Urinary bladder (tissue), 4 donors: ENCODE results near the gene FKBP5. TPM values are rescaled to one million over a fixed set of nuclear protein-coding genes. Genes with fewer than 3 reads are reported as not detected.
A peak's percentile ranks its signal among the peaks of the same experiment; 100 is the strongest.
"Not testable (repeated sequence)": the region's sequence is repeated elsewhere in the genome, so short reads cannot be mapped to it uniquely, and the experiment has no call there.

Source experiments
- DNase-seq: peaks from one replicate; pipeline ENCODE4 v3.0.0-alpha.2; 2015; ENCODE audit errors: extremely low spot score
- H3K27ac ChIP-seq: one replicate; pipeline ENCODE4 v1.5.1; 2013; ENCODE audit warnings: low read depth, mild to moderate bottlenecking, moderate library complexity
- H3K36me3 ChIP-seq: one replicate; pipeline ENCODE4 v1.6.1; 2013; ENCODE audit warnings: mild to moderate bottlenecking, moderate library complexity; ENCODE audit not compliant: insufficient read depth
- H3K4me1 ChIP-seq: one replicate; pipeline ENCODE4 v1.6.1; 2013; ENCODE audit warnings: mild to moderate bottlenecking, moderate library complexity; ENCODE audit not compliant: insufficient read depth
- H3K4me3 ChIP-seq: one replicate; pipeline ENCODE4 v1.5.1; 2013; ENCODE audit warnings: low read depth, low read length
- WGBS: extraction: QIAGEN DNeasy Blood & Tissue Kit; methylation state at CpG from one replicate; pipeline ENCODE4 v1.1.7; 2013; 5-methylcytosine and 5-hydroxymethylcytosine counted together
- polyA plus RNA-seq: library from polyadenylated mRNA; stranded (reverse); fragments of 200-250 nt; gene quantifications from one replicate; pipeline ENCODE4 v1.2.3, GENCODE V29; 2013
- total RNA-seq: library from RNA; depleted of rRNA; stranded (reverse); fragments of >200 nt; gene quantifications from one replicate; pipeline ENCODE4 v1.2.3, GENCODE V29; 2014
- donor health status: healthy with polysubstance abuse.
- donor health status: healthy.

FKBP5 gene
- total and polyA plus RNA-seq, 2 donors, result 5.6 to 236 TPM

GRCh38 chr6:35550437-35550836, 138.3 kb downstream of the FKBP5 start:
- no peak overlapping the region for H3K27ac ChIP-seq
- no peaks in the 10 kb centered on the region for H3K4me1 ChIP-seq
- no peak overlapping the region for H3K4me3 ChIP-seq
- no peak for DNase-seq
- no peaks in the 10 kb centered on the region for H3K36me3 ChIP-seq
- 67% methylated on average over 1 of the region's 1 CpG for WGBS

GRCh38 chr6:35547676-35548075, 141.0 kb downstream of the FKBP5 start:
- no peak overlapping the region for H3K27ac ChIP-seq
- H3K36me3 ChIP-seq, result no peaks in the 10 kb centered on the region
- 22% methylated on average over 6 of the region's 6 CpGs for WGBS
- no peak for DNase-seq
- no peaks in the 10 kb centered on the region for H3K4me1 ChIP-seq
- H3K4me3 ChIP-seq, result no peak overlapping the region

GRCh38 chr6:35544769-35545361, 143.8 kb downstream of the FKBP5 start:
- DNase-seq, result no peak
- Histone ChIP-seq H3K4me1 (no peaks in the 10 kb centered on the region), H3K4me3 (no peak overlapping the region), H3K27ac (no peak overlapping the region), H3K36me3 (no peaks in the 10 kb centered on the region)
- WGBS, result 65% methylated on average over 13 of the region's 13 CpGs

- no peaks in the 10 kb centered on the region for H3K4me1 ChIP-seq
- H3K27ac ChIP-seq, result no peak overlapping the region
- no peak overlapping the region for H3K4me3 ChIP-seq
- WGBS, result 85% methylated on average over 16 of the region's 16 CpGs
- H3K36me3 ChIP-seq, result no peaks in the 10 kb centered on the region
- DNase-seq, result no peak
Measured at GRCh38 chr6:35543459-35544193, 145.1 kb downstream of the FKBP5 start.

GRCh38 chr6:35541836-35542235, 146.9 kb downstream of the FKBP5 start:
- Histone ChIP-seq H3K4me1 (no peaks in the 10 kb centered on the region), H3K4me3 (no peak overlapping the region), H3K36me3 (no peaks in the 10 kb centered on the region), H3K27ac (no peak overlapping the region)
- 85% methylated on average over 2 of the region's 2 CpGs for WGBS
- DNase-seq, result no peak

GRCh38 chr6:35539223-35539622, 149.5 kb downstream of the FKBP5 start:
- Histone ChIP-seq H3K4me1 (no peaks in the 10 kb centered on the region), H3K4me3 (no peak overlapping the region), H3K27ac (no peak overlapping the region), H3K36me3 (no peaks in the 10 kb centered on the region)
- DNase-seq, result no peak
- WGBS, result 77% methylated on average over 3 of the region's 3 CpGs

- not testable (repeated sequence) for H3K4me3 ChIP-seq, H3K36me3 ChIP-seq, H3K27ac ChIP-seq, H3K4me1 ChIP-seq, DNase-seq
- WGBS, result 74% methylated on average over 6 of the region's 6 CpGs
Measured at GRCh38 chr6:35535847-35536246, 152.9 kb downstream of the FKBP5 start.

- 31% methylated on average over 11 of the region's 11 CpGs for WGBS
- H3K4me3 ChIP-seq, result no peak overlapping the region
- no peak overlapping the region for H3K27ac ChIP-seq
- DNase-seq, result peak; percentile 64
- no peaks in the 10 kb centered on the region for H3K4me1 ChIP-seq
- no peaks in the 10 kb centered on the region for H3K36me3 ChIP-seq
Measured at GRCh38 chr6:35534407-35535170, 154.1 kb downstream of the FKBP5 start.

- Histone ChIP-seq H3K27ac (no peak overlapping the region), H3K36me3 (no peaks in the 10 kb centered on the region), H3K4me3 (no peak overlapping the region), H3K4me1 (no peaks in the 10 kb centered on the region)
- 35% methylated on average over 6 of the region's 6 CpGs for WGBS
- no peak for DNase-seq
Measured at GRCh38 chr6:35533981-35534380, 154.7 kb downstream of the FKBP5 start.

GRCh38 chr6:35532126-35532525, 156.6 kb downstream of the FKBP5 start:
- DNase-seq, result no peak
- H3K4me3 ChIP-seq, result no peak overlapping the region
- H3K27ac ChIP-seq, result no peak overlapping the region
- no peaks in the 10 kb centered on the region for H3K36me3 ChIP-seq
- 49% methylated on average over 4 of the region's 4 CpGs for WGBS
- H3K4me1 ChIP-seq, result no peaks in the 10 kb centered on the region

- Histone ChIP-seq H3K4me3 (no peak overlapping the region), H3K27ac (no peak overlapping the region), H3K36me3 (no peaks in the 10 kb centered on the region), H3K4me1 (no peaks in the 10 kb centered on the region)
- WGBS, result 94% methylated on average over 3 of the region's 3 CpGs
- DNase-seq, result no peak
Measured at GRCh38 chr6:35524380-35525020, 164.2 kb downstream of the FKBP5 start.
